Epithelial cell of proximal tubule (primary cell): Measurements from ENCODE around the gene CFAP57. TPM values are rescaled to one million over a fixed set of nuclear protein-coding genes. Genes with fewer than 3 reads are reported as not detected.

Experiments
- DNase-seq: peaks from one replicate; pipeline ENCODE4 v3.0.0-alpha.2; 2011; ENCODE audit warnings: low read depth
- H3K4me3 ChIP-seq: 2 replicates; pipeline ENCODE4 v1.5.1; 2011; ENCODE audit warnings: low read depth, mild to moderate bottlenecking, low read length
- CTCF ChIP-seq: conservative IDR thresholded peaks from 2 replicates; pipeline ENCODE4 v1.5.1; 2012; ENCODE audit warnings: low read depth, mild to moderate bottlenecking, low read length
- total RNA-seq: library from RNA; depleted of rRNA; stranded (reverse); fragments of >200 nt; gene quantifications from 2 replicates; pipeline ENCODE4 v1.2.3, GENCODE V29; 2015

The CFAP57 gene
- total RNA-seq, 1 donor from 2014 or later, result 0.46 TPM

DNA sequence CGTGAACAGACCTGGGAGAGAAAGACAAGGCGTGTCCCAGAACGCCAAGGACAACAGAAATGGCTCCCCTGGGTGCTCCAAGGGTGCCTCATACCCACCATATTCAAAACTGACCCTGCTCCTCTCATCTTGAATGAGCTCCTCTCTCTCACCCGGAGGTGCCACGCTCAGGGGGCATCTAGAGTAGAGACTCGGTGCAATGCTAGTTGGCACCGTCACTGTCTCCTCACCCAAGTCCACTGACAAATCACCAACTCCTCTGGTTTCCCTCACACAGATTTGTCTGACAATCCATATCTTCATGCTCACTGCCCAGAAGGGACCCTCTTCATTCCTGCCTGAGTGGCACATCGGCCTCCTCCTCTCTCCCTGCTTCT, 102.7 kb downstream of the CFAP57 start:
- DNase-seq, result no peak
- no peak for TF ChIP-seq CTCF
- no peak overlapping the region for H3K4me3 ChIP-seq

DNA sequence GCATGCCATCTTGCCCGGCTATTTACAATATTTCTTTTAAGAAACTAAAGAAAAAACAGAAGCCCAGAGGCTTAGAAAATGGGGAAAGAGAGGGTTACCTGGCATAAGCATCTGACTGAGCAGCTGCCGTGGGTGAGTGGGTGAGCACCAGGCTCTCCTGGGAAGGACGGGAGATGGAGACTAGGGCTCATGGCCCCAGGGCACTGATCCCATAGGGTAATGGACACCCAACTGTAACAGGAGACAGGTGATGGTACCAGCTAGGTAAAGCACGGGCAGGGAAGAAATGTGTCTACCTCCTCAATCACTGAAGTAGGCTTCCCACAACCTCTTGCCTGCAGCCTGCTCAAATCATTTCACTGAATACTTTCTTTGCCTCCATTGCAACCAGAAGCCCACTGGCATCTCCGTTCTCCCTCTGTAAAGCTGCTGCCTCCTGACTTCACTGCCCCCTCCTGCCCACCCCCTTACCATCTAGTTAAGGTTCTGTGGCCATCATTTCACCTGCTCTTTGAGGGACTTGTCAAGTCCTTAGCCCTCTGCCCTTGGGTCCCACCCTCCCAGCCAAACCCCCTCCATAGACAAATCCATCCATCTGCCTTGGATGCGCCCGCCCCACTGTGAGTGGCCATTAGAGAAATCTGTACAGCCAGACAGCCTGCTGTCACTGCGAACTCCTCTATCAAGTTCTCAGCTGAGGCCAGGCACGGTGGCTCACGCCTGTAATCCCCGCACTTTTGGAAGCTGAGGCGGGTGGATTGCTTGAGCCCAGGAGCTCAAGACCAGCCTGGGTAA, 103.9 kb downstream of the CFAP57 start:
- H3K4me3 ChIP-seq, result no peak overlapping the region
- DNase-seq, result no peak
- TF ChIP-seq CTCF, result no peak

DNA sequence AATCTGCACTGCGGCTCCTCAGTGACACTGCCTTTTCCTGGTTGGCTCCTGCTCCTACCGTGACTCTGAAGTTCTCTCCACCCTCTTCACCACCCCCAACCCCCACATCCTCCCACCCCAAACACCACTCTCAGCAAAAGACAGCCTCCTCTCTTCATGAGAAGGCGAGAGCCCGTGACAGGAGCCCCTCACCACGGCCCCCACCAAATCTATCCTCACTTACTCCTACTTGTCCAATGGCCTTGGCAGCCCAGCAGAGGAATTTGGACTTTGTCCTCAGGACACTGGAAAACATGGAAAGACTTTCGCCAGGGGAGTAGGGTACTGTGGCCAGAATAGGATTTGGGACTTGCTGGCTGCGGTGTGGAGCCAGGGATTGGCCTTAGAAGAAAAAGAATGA, 104.5 kb downstream of the CFAP57 start:
- H3K4me3 ChIP-seq, result no peak overlapping the region
- no peak for DNase-seq
- TF ChIP-seq CTCF, result no peak

DNA sequence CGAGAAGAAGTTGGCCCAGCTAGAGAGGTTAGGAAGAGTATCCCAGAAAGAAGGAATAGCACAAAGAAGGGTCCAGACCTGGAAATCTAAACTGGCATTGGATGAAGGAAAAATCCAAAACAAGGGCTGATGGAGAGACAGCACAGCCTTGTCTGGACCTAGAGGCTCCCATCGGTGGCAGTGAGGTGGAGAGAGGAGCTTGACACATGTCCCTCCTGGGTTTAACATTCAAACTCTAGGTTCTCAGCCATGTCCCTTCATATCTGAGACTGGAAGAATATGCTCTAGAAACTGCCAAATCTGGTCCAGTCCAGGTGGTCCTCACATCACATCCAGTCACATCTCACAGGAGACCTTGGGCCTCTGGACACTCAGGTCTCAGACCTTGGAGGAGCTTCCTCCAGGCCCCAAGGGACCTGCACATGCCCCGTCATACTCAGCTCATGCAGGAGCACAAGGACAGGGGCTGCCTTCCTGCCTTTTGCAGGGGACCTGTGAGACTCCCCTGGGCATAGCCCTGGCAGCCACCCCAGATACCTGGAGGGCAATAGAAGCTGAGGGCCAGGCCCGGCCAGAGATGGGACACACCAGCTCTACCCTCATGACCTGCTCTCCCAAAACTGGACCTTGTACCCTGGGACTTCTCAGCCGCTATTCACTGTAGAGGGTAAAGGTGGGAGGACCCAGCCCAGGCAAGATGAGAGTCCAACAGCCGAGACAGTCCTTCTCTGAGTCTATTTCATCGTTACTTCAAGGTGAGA, 105.2 kb downstream of the CFAP57 start:
- H3K4me3 ChIP-seq, result no peak overlapping the region
- no peak for DNase-seq
- TF ChIP-seq CTCF, result no peak

- no peak overlapping the region for H3K4me3 ChIP-seq
- DNase-seq, result no peak
- no peak for TF ChIP-seq CTCF
These were observed 107.0 kb downstream of the CFAP57 start for GRCh38 chr1:43279161-43279560.

GRCh38 chr1:43279666-43280065, 107.5 kb downstream of the CFAP57 start:
- no peak for DNase-seq
- H3K4me3 ChIP-seq, result no peak overlapping the region
- no peak for TF ChIP-seq CTCF
